AG04449 (cell line): ENCODE measurements around the gene EIF3F.

Experiments
- CTCF ChIA-PET: fragments of 350-600 bp; formaldehyde crosslinking; extraction: SDS; loops from one replicate; lab custom pipeline; 2021; ENCODE audit warnings: antibody characterized with exemption; lab: Yijun Ruan, JAX
- POLR2A ChIA-PET: fragments of 400-600, 350-600 bp; formaldehyde crosslinking; extraction: SDS; loops from one replicate; lab custom pipeline; 2020; ENCODE audit warnings: antibody characterized with exemption, inconsistent platforms; lab: Yijun Ruan, JAX
- DNase-seq: peaks from one replicate; pipeline ENCODE4 v3.0.0-alpha.2; 2010; ENCODE audit warnings: low read depth, low spot score
- H3K4me3 ChIP-seq: 2 replicates; pipeline ENCODE4 v1.5.1; 2011; ENCODE audit warnings: low read depth, mild to moderate bottlenecking, control low read depth, low read length
- TF ChIP-seq, protein P1 (sequence below): IDR thresholded peaks from one replicate; pipeline ENCODE4 v1.5.1; 2011; ENCODE audit warnings: mild to moderate bottlenecking, moderate library complexity, low read length, control low read depth, inconsistent platforms; ENCODE audit not compliant: insufficient read depth; ENCODE audit errors: missing control alignments

Gene EIF3F

DNA sequence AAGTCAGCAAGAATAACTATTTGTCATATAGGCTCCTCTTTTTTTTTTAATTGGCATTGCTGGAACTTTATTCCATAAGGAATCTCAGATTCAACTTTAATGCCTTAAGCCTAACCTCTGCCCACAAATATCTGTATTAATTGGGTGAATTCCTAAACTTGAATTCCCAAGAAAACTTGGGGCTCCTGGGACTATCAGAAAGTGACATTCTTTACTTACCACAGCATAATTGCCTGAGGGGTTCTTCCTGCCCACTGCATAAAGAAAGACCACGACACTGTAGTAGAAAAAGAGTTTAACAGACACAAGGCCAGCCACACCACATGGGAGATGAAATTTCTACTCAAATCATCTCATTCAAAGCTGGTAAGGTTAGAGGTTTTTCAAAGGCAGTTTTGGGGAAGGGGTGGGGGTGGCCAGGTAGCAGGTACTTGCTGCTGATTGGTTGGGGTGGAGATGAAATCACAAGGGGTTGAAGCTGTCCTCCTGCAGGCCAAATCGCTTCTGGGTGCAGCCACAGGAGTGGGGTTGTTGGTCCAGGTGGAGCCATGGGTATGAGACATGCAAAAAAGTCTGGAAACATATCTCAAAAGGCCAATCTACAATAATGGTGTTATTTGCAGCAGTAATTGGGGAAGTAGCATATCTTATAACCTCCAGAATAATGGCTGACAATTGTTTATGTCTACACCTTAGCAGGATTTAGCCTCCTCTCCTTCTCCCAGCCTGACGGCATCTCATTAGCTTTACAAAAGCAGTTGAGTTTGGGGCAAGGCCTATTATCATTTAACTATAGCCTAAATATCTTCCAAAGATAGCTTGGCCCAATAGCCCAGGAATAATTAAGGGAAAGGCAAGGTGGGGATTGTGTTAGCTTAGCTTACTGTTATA lies 17.1 kb upstream of the EIF3F start:
- ChIA-PET POLR2A (no interaction called here), CTCF (interaction anchor here (1.1 to 3.9 kb wide), 3 partner anchors 16 to 123 kb away, joined by 3 to 17 read pairs (median 13); partner anchors contain the start of gene EIF3F)
- no peak overlapping the region for H3K4me3 ChIP-seq
- TF ChIP-seq, protein P1, sequence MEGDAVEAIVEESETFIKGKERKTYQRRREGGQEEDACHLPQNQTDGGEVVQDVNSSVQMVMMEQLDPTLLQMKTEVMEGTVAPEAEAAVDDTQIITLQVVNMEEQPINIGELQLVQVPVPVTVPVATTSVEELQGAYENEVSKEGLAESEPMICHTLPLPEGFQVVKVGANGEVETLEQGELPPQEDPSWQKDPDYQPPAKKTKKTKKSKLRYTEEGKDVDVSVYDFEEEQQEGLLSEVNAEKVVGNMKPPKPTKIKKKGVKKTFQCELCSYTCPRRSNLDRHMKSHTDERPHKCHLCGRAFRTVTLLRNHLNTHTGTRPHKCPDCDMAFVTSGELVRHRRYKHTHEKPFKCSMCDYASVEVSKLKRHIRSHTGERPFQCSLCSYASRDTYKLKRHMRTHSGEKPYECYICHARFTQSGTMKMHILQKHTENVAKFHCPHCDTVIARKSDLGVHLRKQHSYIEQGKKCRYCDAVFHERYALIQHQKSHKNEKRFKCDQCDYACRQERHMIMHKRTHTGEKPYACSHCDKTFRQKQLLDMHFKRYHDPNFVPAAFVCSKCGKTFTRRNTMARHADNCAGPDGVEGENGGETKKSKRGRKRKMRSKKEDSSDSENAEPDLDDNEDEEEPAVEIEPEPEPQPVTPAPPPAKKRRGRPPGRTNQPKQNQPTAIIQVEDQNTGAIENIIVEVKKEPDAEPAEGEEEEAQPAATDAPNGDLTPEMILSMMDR = no peak
- DNase-seq = peak; percentile 42

GRCh38 chr11:7971846-7972245 lies 15.3 kb upstream of the EIF3F start:
- ChIA-PET CTCF (no interaction called here), POLR2A (no interaction called here)
- no peak for DNase-seq
- TF ChIP-seq, protein P1 = no peak
- H3K4me3 ChIP-seq = no peak overlapping the region

DNA sequence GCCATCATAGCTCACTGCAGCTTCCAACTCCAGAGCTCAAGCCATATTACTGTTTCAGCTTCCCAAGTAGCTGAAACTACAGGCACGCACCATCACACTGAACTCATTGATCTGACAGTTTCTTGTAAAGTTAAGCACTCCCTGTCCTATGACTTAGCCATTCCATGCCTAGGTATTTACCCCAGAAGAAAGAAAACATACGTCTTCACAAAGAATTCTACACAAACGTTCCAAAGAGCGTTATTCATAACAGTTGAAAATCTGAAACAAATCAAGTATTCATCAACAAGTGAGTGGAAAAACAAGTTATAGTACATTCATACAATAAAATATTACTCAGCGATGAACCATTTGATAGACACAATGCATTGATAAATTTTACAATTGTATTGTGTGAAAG lies 14.1 kb upstream of the EIF3F start:
- H3K4me3 ChIP-seq = no peak overlapping the region
- ChIA-PET CTCF (interaction anchor here (0.9 to 3.6 kb wide), 2 partner anchors 13 to 68 kb away, joined by 3 to 28 read pairs; partner anchors contain the start of gene EIF3F), POLR2A (no interaction called here)
- TF ChIP-seq, protein P1 = no peak
- no peak for DNase-seq

GRCh38 chr11:7974668-7975067 lies 12.5 kb upstream of the EIF3F start:
- TF ChIP-seq, protein P1 = no peak
- POLR2A ChIA-PET = interaction anchor here (1.3 kb wide), 1 partner anchor 9 kb away, joined by 9 read pairs; the partner anchor contains the start of gene NLRP10
- CTCF ChIA-PET = interaction anchor here (1.1 to 4.7 kb wide), 5 partner anchors 10 to 82 kb away, joined by 3 to 28 read pairs (median 18); partner anchors contain the start of genes EIF3F and NLRP10
- H3K4me3 ChIP-seq = no peak overlapping the region
- no peak for DNase-seq

GRCh38 chr11:7977232-7977917 lies 9.8 kb upstream of the EIF3F start:
- DNase-seq = peak; percentile 87
- TF ChIP-seq, protein P1 = no peak
- ChIA-PET CTCF (interaction anchor here (1.3 to 11.9 kb wide), 8 partner anchors 9 to 879 kb away, joined by 3 to 298 read pairs (median 14); partner anchors contain the start of genes EIF3F and NLRP10), POLR2A (interaction anchor here (1.0 to 2.1 kb wide), 5 partner anchors 9 to 400 kb away, joined by 3 to 17 read pairs (median 8); partner anchors contain the start of genes EIF3F and NLRP10)
- no peak overlapping the region for H3K4me3 ChIP-seq
